ENCODE measurements around the gene SVEP1.

GRCh38 chr9:110320651-110321445 is 258.7 kb downstream of the SVEP1 start:
- TF ChIP-seq MYNN (tag by site-specific recombination; IDR thresholded peaks at IDR 0.05; ENCODE audit: borderline replicate concordance) (no peak), ZNF626 (tag by site-specific recombination; IDR thresholded peaks at IDR 0.05) (no peak), ZNF280D (tag by site-specific recombination; IDR thresholded peaks at IDR 0.05) (no peak), ZNF37A (tag by site-specific recombination; IDR thresholded peaks at IDR 0.05) (no peak), CTCF (tag by site-specific recombination; IDR thresholded peaks at IDR 0.05) (no peak), PRDM4 (tag by site-specific recombination; IDR thresholded peaks at IDR 0.05) (no peak), ZNF776 (tag by site-specific recombination; IDR thresholded peaks at IDR 0.05; ENCODE audit: borderline replicate concordance) (no peak), ZNF121 (tag by site-specific recombination; IDR thresholded peaks at IDR 0.05) (no peak)
